GM18868 (cell line): ENCODE results near the gene KCNMA1.

Experiments used
- ATAC-seq: cut with Tn5 transposase; IDR thresholded peaks from one replicate; pipeline ENCODE4 v1.9.1; 2021; ENCODE audit warnings: mild to moderate bottlenecking, moderate library complexity; ENCODE audit not compliant: unreplicated experiment

Gene KCNMA1

GRCh38 chr10:77109351-77109994, 528.1 kb downstream of the KCNMA1 start:
- peak; percentile 69 for ATAC-seq

- no peak for ATAC-seq
Observed at GRCh38 chr10:77106676-77107075, 530.9 kb downstream of the KCNMA1 start.

- ATAC-seq = no peak
Observed at GRCh38 chr10:77105761-77106221, 531.8 kb downstream of the KCNMA1 start.

- no peak for ATAC-seq
Observed at GRCh38 chr10:77104459-77104980, 533.1 kb downstream of the KCNMA1 start.

GRCh38 chr10:77103213-77103612, 534.4 kb downstream of the KCNMA1 start:
- no peak for ATAC-seq

GRCh38 chr10:77101341-77101740, 536.3 kb downstream of the KCNMA1 start:
- ATAC-seq = no peak

- ATAC-seq = no peak
Observed at GRCh38 chr10:77099136-77099535, 538.5 kb downstream of the KCNMA1 start.

- no peak for ATAC-seq
Observed at GRCh38 chr10:77097625-77098024, 540.0 kb downstream of the KCNMA1 start.

- ATAC-seq = no peak
Observed at GRCh38 chr10:77093126-77093525, 544.5 kb downstream of the KCNMA1 start.

GRCh38 chr10:77091597-77092165, 545.9 kb downstream of the KCNMA1 start:
- no peak for ATAC-seq

GRCh38 chr10:77090381-77091356, 546.9 kb downstream of the KCNMA1 start:
- ATAC-seq = no peak

GRCh38 chr10:77087366-77087765, 550.2 kb downstream of the KCNMA1 start:
- ATAC-seq = no peak

GRCh38 chr10:77086081-77086480, 551.5 kb downstream of the KCNMA1 start:
- ATAC-seq = no peak

- no peak for ATAC-seq
Observed at GRCh38 chr10:77085344-77085743, 552.3 kb downstream of the KCNMA1 start.

GRCh38 chr10:77084431-77085144, 553.0 kb downstream of the KCNMA1 start:
- no peak for ATAC-seq

GRCh38 chr10:77082601-77083252, 554.9 kb downstream of the KCNMA1 start:
- ATAC-seq = no peak

- no peak for ATAC-seq
Observed at GRCh38 chr10:77081481-77081891, 556.1 kb downstream of the KCNMA1 start.

GRCh38 chr10:77080361-77081027, 557.1 kb downstream of the KCNMA1 start:
- no peak for ATAC-seq

GRCh38 chr10:77079592-77080300, 557.9 kb downstream of the KCNMA1 start:
- ATAC-seq = no peak
